ENCODE data around the gene POLR2L.

POLR2L gene

DNA sequence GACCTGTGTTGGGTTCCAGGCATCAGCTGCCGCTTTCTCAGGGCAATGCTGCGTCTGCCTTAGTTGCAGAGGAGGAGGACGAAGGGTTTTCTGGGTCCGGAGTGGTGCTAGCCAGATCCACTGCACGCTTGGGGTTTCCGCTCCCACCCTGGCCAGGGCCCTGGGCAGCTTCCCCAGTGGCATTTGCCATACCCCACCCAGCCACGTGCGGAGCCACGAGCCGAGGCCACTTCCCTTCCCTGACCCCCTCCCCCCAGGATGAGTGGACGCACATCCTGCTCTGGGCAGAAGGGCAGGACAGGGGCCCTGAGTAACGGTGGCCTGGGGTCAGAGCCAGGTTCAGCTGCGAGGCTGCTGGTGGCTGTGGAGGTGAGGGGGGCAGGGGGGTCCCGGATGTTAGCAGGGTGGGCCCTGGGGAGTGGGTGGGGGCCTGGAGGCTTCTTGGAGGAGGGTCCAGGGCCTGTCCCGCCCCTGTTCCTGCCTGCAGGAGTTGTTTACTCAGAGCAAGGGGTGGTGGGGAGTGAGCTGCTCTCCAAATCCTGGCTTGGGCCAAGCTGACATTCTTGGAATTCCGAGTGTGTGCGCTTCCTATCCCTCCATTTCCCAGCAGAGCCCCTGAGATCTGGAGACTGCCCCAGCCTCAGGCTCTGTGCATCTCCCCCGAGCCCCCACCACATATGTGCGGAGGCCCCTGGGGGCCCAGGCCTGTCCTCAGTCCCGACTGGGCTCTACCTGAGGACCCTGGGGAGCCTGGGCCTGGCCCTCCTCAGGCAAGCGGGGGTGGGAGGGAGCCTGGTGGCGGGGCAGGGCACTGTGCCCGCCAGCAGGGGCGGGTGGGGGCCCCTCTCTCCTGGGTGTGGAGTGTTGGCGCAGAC lies 1.7 kb upstream of the POLR2L start:
- Histone ChIP-seq H3K36me3 (ENCODE audit: insufficient read depth, low read length) (peaks cover 19% of the 10 kb centered on the region), H3K9me3 (ENCODE audit: insufficient read depth, low read depth, low read length) (no peaks in the 10 kb centered on the region), H3K4me1 (ENCODE audit: insufficient read depth, low read length) (peaks cover 17% of the 10 kb centered on the region), H3K4me3 (ENCODE audit: low read length) (peak overlapping the region; percentile 100), H3K9ac (ENCODE audit: low read depth, low read length) (peak overlapping the region; percentile 66), H3K27me3 (ENCODE audit: insufficient read depth, low read length) (peaks cover 7% of the 10 kb centered on the region), H3K27ac (ENCODE audit: low read depth, low read length) (peak overlapping the region; percentile 98; the same call in 1 of the 2 replicates)
- WGBS = 1% methylated on average over 25 of the region's 25 CpGs

DNA sequence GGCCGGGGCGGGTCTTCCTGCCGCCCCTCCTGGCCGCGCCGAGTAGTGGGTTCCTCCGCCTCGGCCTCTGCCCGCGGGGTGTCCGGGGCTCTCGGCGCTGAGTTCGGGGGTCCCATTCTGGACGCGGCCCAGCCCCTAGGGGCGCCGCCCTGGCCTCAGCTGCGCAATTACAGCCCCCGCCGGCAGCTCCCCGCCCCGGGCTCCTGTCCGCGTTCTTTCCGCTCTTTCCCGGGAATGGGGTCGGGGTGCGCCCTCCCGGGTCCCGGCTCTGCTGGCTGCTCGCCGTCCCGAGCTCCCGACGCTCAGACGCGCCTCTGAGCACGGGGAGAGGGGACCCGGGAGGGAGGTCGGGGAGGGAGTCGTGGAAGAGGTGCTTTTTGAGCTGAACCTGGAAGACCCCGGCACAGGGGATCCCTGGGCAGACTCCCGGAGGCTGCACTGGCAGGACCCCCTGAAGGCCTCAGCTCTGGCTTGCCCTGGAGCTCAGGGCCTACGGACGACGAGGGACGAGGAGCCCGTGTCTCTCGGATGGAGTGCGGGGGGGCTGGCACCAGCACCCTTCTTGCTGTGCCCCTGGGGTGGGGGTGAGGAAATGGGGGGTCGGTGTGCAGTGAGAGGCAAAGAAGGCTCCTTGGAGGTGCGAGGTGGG lies 881 bp upstream of the POLR2L start:
- peak overlapping the region; percentile 100 for H3K4me3 ChIP-seq (ENCODE audit: low read length)
- peaks cover 27% of the 10 kb centered on the region for H3K36me3 ChIP-seq (ENCODE audit: insufficient read depth, low read length)
- H3K9me3 ChIP-seq (ENCODE audit: insufficient read depth, low read depth, low read length) = no peaks in the 10 kb centered on the region
- under 1% methylated on average over 53 of the region's 53 CpGs for WGBS
- peak overlapping the region; percentile 66 for H3K9ac ChIP-seq (ENCODE audit: low read depth, low read length)
- H3K4me1 ChIP-seq (ENCODE audit: insufficient read depth, low read length) = peaks cover 12% of the 10 kb centered on the region
- H3K27me3 ChIP-seq (ENCODE audit: insufficient read depth, low read length) = no peaks in the 10 kb centered on the region
- H3K27ac ChIP-seq (ENCODE audit: low read depth, low read length) = peak overlapping the region; percentile 98

DNA sequence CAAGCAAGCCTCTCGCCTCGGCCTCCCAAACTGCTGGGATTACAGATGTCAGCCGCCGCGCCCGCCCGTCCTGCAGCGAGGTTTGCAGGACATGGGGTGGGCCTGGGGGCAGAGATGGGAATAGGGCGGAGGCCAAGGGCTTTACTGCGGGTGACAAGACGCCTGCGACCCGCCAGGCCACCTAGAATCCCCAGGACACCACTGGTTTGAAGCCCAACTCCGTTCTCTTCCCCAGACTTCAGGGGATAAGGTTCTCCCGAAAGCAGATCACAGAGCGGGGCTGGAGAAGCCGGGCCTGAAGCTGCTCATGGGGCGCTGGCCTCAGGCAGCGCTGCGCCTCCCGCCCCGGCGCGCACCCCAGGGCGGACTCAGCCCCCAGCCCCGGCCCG lies 354 bp downstream of the POLR2L start:
- Histone ChIP-seq H3K27ac (ENCODE audit: low read depth, low read length) (peak overlapping the region; percentile 97), H3K4me1 (ENCODE audit: insufficient read depth, low read length) (peaks cover 12% of the 10 kb centered on the region), H3K9me3 (ENCODE audit: insufficient read depth, low read depth, low read length) (no peaks in the 10 kb centered on the region), H3K27me3 (ENCODE audit: insufficient read depth, low read length) (no peaks in the 10 kb centered on the region), H3K36me3 (ENCODE audit: insufficient read depth, low read length) (peaks cover 38% of the 10 kb centered on the region), H3K9ac (ENCODE audit: low read depth, low read length) (peak overlapping the region; percentile 100), H3K4me3 (ENCODE audit: low read length) (peak overlapping the region; percentile 100)
- under 1% methylated on average over 27 of the region's 27 CpGs for WGBS

DNA sequence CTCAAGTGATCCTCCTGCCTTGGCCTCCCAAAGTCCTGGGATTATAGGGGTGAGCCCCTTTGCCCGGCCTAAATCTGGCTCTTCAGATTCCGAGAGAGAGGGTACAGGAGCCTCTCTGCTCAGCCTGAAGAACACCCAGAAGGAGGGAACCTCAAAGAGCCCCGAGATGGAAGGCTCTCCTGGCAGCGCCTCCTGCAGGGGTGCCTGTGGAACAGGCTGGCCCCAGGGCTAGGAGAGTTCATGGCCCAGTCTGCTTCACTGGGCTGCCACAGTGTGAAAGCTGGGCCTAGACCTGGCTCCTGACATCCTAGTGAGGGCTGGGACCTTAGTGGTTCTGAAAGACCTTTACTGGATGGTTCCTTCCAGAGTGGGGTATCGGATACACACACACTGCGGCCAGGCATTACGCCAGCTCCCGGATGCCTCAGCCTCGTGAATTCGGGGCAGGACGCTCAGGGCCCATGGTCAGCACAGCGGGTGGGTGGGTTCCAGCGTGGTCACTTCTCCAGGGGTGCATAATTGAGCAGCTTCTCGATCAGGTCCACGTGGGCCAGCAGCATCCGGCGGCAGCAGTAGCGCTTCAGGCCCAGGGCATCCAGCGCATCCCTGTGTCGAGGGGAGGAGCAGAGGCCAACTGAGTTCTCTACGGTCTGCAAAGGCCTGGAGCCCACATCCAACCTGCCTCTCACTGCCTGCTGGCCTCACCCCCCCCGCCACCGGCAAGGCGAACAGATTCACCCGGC lies 2.3 kb downstream of the POLR2L start:
- Histone ChIP-seq H3K4me3 (ENCODE audit: low read length) (no peak overlapping the region), H3K4me1 (ENCODE audit: insufficient read depth, low read length) (peaks cover 2% of the 10 kb centered on the region), H3K27me3 (ENCODE audit: insufficient read depth, low read length) (no peaks in the 10 kb centered on the region), H3K9me3 (ENCODE audit: insufficient read depth, low read depth, low read length) (no peaks in the 10 kb centered on the region), H3K9ac (ENCODE audit: low read depth, low read length) (no peak overlapping the region; the same call in 1 of the 2 replicates), H3K27ac (ENCODE audit: low read depth, low read length) (no peak overlapping the region), H3K36me3 (ENCODE audit: insufficient read depth, low read length) (peaks cover 47% of the 10 kb centered on the region)
- 91% methylated on average over 25 of the region's 25 CpGs for WGBS

GRCh38 chr11:839280-839623 lies 3.1 kb downstream of the POLR2L start:
- H3K9me3 ChIP-seq (ENCODE audit: insufficient read depth, low read depth, low read length) = no peaks in the 10 kb centered on the region
- no peak overlapping the region for H3K9ac ChIP-seq (ENCODE audit: low read depth, low read length)
- WGBS = 97% methylated on average over 5 of the region's 5 CpGs
- H3K27ac ChIP-seq (ENCODE audit: low read depth, low read length) = no peak overlapping the region
- no peaks in the 10 kb centered on the region for H3K27me3 ChIP-seq (ENCODE audit: insufficient read depth, low read length)
- H3K36me3 ChIP-seq (ENCODE audit: insufficient read depth, low read length) = peaks cover 47% of the 10 kb centered on the region
- H3K4me1 ChIP-seq (ENCODE audit: insufficient read depth, low read length) = no peaks in the 10 kb centered on the region
- H3K4me3 ChIP-seq (ENCODE audit: low read length) = no peak overlapping the region

DNA sequence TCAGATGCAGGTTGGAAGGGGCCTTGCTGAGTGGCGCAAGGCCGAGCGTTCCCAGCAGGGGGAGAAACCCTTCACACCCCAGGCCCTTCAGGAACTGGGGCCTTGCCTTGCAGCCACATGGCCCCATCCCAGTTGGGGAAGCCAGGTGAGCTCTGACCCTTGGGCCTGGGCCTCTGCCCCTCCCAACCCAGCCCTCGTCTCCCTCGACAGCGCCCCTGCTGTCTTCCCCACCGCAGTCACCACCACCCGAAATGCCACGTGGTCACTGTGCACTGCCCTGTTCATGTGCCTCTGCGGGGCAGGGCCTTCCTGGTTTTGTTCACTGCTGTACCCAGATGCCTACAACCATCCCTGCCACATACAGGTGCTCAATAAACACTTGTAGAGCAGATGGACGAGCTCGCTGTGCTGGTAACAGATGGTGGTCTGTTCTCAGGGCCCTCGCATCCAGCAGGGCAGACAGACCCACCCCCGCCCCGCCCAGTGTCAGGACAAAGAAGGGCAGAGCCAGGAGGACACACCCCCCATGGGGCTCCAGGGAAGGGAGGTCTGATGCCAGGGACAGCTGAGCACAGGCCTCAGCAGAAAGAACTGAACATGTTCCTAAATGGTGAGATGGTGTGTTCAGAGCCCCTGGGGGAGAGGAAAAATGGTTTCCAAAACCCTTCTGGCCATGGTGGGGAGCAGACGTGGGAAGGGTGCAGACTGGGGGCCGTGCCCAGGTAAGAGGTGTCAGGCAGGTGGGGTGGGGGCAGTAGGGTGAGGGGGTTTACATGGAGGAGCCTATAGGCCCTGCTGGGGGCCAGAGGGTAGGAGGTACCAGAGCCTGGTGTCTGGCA lies 3.7 kb downstream of the POLR2L start:
- no peaks in the 10 kb centered on the region for H3K27me3 ChIP-seq (ENCODE audit: insufficient read depth, low read length)
- H3K9ac ChIP-seq (ENCODE audit: low read depth, low read length) = no peak overlapping the region
- no peak overlapping the region for H3K4me3 ChIP-seq (ENCODE audit: low read length)
- no peaks in the 10 kb centered on the region for H3K9me3 ChIP-seq (ENCODE audit: insufficient read depth, low read depth, low read length)
- WGBS = 72% methylated on average over 17 of the region's 17 CpGs
- H3K27ac ChIP-seq (ENCODE audit: low read depth, low read length) = no peak overlapping the region
- H3K36me3 ChIP-seq (ENCODE audit: insufficient read depth, low read length) = peaks cover 47% of the 10 kb centered on the region
- no peaks in the 10 kb centered on the region for H3K4me1 ChIP-seq (ENCODE audit: insufficient read depth, low read length)

- WGBS = 89% methylated on average over 8 of the region's 8 CpGs
- H3K36me3 ChIP-seq (ENCODE audit: insufficient read depth, low read length) = peaks cover 47% of the 10 kb centered on the region
- H3K27ac ChIP-seq (ENCODE audit: low read depth, low read length) = no peak overlapping the region
- no peaks in the 10 kb centered on the region for H3K9me3 ChIP-seq (ENCODE audit: insufficient read depth, low read depth, low read length)
- no peaks in the 10 kb centered on the region for H3K27me3 ChIP-seq (ENCODE audit: insufficient read depth, low read length)
- no peak overlapping the region for H3K9ac ChIP-seq (ENCODE audit: low read depth, low read length)
- no peaks in the 10 kb centered on the region for H3K4me1 ChIP-seq (ENCODE audit: insufficient read depth, low read length)
- no peak overlapping the region for H3K4me3 ChIP-seq (ENCODE audit: low read length)
Observed at GRCh38 chr11:837990-838307, 4.4 kb downstream of the POLR2L start.

DNA sequence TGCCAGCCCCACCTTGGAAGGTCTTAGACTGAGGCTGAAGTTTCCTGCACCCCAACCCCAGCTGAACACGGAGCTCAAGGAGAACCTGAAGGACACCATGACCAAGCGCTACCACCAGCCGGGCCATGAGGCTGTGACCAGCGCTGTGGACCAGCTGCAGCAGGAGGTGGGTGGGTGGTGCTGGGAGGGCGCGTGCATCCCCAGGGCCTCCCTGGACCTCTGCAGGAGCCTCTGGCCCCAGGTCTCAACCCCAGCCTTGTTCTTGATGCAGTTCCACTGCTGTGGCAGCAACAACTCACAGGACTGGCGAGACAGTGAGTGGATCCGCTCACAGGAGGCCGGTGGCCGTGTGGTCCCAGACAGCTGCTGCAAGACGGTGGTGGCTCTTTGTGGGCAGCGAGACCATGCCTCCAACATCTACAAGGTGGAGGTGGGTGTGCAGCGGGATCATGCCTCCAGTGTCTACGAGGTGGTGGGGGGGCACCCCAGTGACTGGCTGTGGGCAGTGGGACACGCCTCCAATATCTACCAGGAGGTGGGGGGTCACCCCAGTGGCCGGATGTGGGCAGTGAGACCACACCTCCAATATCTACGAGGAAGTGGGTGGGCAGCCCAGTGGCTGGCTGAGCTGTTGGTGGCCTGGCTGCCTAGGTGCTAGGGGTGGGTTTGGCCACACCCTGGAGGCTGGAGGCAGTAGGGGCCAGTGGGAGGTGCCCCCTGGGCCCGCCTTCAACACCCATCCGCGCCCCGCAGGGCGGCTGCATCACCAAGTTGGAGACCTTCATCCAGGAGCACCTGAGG lies 4.9 kb downstream of the POLR2L start:
- Histone ChIP-seq H3K36me3 (ENCODE audit: insufficient read depth, low read length) (peaks cover 47% of the 10 kb centered on the region), H3K27me3 (ENCODE audit: insufficient read depth, low read length) (peaks cover under 1% of the 10 kb centered on the region; the same call in 1 of the 2 replicates), H3K9me3 (ENCODE audit: insufficient read depth, low read depth, low read length) (no peaks in the 10 kb centered on the region), H3K27ac (ENCODE audit: low read depth, low read length) (no peak overlapping the region), H3K4me1 (ENCODE audit: insufficient read depth, low read length) (no peaks in the 10 kb centered on the region), H3K9ac (ENCODE audit: low read depth, low read length) (no peak overlapping the region), H3K4me3 (ENCODE audit: low read length) (no peak overlapping the region)
- WGBS = 96% methylated on average over 22 of the region's 22 CpGs

DNA sequence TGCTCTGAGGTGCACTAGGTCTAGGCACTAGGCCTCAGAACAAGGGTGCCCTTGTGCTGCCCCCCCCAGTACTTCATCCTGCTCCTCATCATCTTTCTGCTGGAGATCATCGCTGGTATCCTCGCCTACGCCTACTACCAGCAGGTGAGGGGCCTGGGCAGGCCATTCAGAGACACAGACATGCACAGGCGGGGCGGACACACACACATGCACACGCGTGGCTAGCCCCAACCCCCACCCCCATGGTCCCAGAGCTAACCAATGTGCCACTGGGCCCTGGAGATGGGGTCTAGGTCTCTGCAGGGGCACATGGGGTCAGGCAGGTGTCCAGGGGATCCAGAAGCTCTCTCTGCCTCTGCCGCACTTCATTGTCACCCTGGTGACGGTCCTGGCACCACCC lies 5.6 kb downstream of the POLR2L start:
- 86% methylated on average over 9 of the region's 9 CpGs for WGBS

DNA sequence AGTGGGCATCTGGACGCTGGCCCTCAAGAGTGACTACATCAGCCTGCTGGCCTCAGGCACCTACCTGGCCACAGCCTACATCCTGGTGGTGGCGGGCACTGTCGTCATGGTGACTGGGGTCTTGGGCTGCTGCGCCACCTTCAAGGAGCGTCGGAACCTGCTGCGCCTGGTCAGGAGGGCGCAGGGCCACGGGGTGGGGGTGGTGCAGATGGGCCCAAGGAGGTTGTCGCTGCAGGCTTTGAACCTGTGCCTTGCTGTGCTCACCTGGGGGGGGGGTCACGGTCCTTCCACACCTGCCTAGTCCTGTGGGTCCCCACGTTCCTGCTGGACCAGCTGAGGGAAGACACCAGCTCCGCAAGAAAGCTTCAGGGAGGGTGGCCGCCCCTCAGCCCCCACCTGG lies 6.1 kb downstream of the POLR2L start:
- Histone ChIP-seq H3K27me3 (ENCODE audit: insufficient read depth, low read length) (peaks cover 11% of the 10 kb centered on the region), H3K27ac (ENCODE audit: low read depth, low read length) (no peak overlapping the region), H3K9me3 (ENCODE audit: insufficient read depth, low read depth, low read length) (no peaks in the 10 kb centered on the region), H3K36me3 (ENCODE audit: insufficient read depth, low read length) (peaks cover 47% of the 10 kb centered on the region), H3K9ac (ENCODE audit: low read depth, low read length) (no peak overlapping the region), H3K4me1 (ENCODE audit: insufficient read depth, low read length) (peaks cover 10% of the 10 kb centered on the region), H3K4me3 (ENCODE audit: low read length) (no peak overlapping the region)
- WGBS = 97% methylated on average over 14 of the region's 14 CpGs

More for the DNA sequence above, 5.6 kb downstream of the POLR2L start:
- Histone ChIP-seq H3K36me3 (ENCODE audit: insufficient read depth, low read length) (peaks cover 47% of the 10 kb centered on the region), H3K27me3 (ENCODE audit: insufficient read depth, low read length) (peaks cover 7% of the 10 kb centered on the region), H3K9ac (ENCODE audit: low read depth, low read length) (no peak overlapping the region), H3K4me1 (ENCODE audit: insufficient read depth, low read length) (peaks cover 6% of the 10 kb centered on the region), H3K9me3 (ENCODE audit: insufficient read depth, low read depth, low read length) (no peaks in the 10 kb centered on the region), H3K27ac (ENCODE audit: low read depth, low read length) (no peak overlapping the region), H3K4me3 (ENCODE audit: low read length) (no peak overlapping the region)

Data from HUES64 (cell line).